ENCODE data around the gene CORIN.

GRCh38 chr4:47703008-47703407 is 134.9 kb downstream of the CORIN start:
- TF ChIP-seq CTCF (IDR thresholded peaks at IDR 0.05) (no peak), MYC (IDR thresholded peaks at IDR 0.05; ENCODE audit: borderline replicate concordance, low read length) (no peak), CHD4 (IDR thresholded peaks at IDR 0.05; ENCODE audit: borderline replicate concordance) (no peak), ZFP36 (IDR thresholded peaks at IDR 0.05; ENCODE audit: borderline replicate concordance, partially characterized antibody) (no peak), MAFK (IDR thresholded peaks at IDR 0.05; ENCODE audit: partially characterized antibody) (no peak), REST (IDR thresholded peaks at IDR 0.05) (no peak), HDAC2 (IDR thresholded peaks at IDR 0.05) (no peak), KDM1A (IDR thresholded peaks at IDR 0.05; ENCODE audit: low read depth) (no peak), POLR2A (IDR thresholded peaks at IDR 0.05; ENCODE audit: low read length) (no peak), E2F6 (IDR thresholded peaks at IDR 0.05; ENCODE audit: borderline replicate concordance, low read depth) (no peak)
